KMS-11 (cell line): Measurements from ENCODE around the gene ZNF444.
"Not testable (repeated sequence)": the region's sequence is repeated elsewhere in the genome, so short reads cannot be mapped to it uniquely, and the experiment has no call there.

ENCODE experiments used
- H2AFZ ChIP-seq: fragments of 200-600 bp; sonication (generic); 2 replicates; pipeline ENCODE4 v1.6.1; 2016; ENCODE audit warnings: antibody characterized with exemption, mixed run types, low read depth
- H3K27ac ChIP-seq: fragments of 200-600 bp; sonication (generic); 2 replicates; pipeline ENCODE4 v1.6.1; 2016; ENCODE audit warnings: mild to moderate bottlenecking, mixed run types
- H3K27me3 ChIP-seq: fragments of 200-600 bp; sonication (generic); 2 replicates; pipeline ENCODE4 v1.6.1; 2017; ENCODE audit warnings: mild to moderate bottlenecking, low read depth, mixed run types, moderate library complexity; ENCODE audit not compliant: insufficient read depth
- H3K36me3 ChIP-seq: fragments of 200-600 bp; sonication (generic); 2 replicates; pipeline ENCODE4 v1.6.1; 2017; ENCODE audit warnings: mild to moderate bottlenecking, mixed run types; ENCODE audit not compliant: insufficient read depth
- H3K4me1 ChIP-seq: fragments of 200-600 bp; sonication (generic); 2 replicates; pipeline ENCODE4 v1.6.1; 2016; ENCODE audit warnings: mild to moderate bottlenecking, low read depth, mixed run types; ENCODE audit not compliant: poor library complexity, severe bottlenecking
- H3K4me2 ChIP-seq: fragments of 200-600 bp; sonication (generic); 2 replicates; pipeline ENCODE4 v1.7.0; 2016; ENCODE audit warnings: mild to moderate bottlenecking, mixed run types
- H3K4me3 ChIP-seq: fragments of 200-600 bp; sonication (generic); IDR thresholded peaks from 2 replicates; pipeline ENCODE4 v1.6.1; 2017; ENCODE audit warnings: low read depth, low read length, mixed read lengths; ENCODE audit not compliant: insufficient read depth
- H3K79me2 ChIP-seq: fragments of 200-600 bp; sonication (generic); 2 replicates; pipeline ENCODE4 v1.6.1; 2016; ENCODE audit warnings: low read depth, mixed run types; ENCODE audit not compliant: insufficient read depth
- H3K9ac ChIP-seq: fragments of 200-600 bp; sonication (generic); 2 replicates; pipeline ENCODE4 v1.6.1; 2016; ENCODE audit warnings: mild to moderate bottlenecking, mixed run types
- H4K20me1 ChIP-seq: fragments of 200-600 bp; sonication (generic); 2 replicates; pipeline ENCODE4 v1.6.1; 2016; ENCODE audit warnings: mild to moderate bottlenecking, mixed run types; ENCODE audit not compliant: insufficient read depth
- CTCF ChIP-seq: fragments of 200-600 bp; sonication (generic); conservative IDR thresholded peaks from 2 replicates; pipeline ENCODE4 v1.6.1; 2017; ENCODE audit warnings: low read depth, mild to moderate bottlenecking, antibody characterized with exemption, low read length, moderate library complexity, mixed read lengths

ZNF444 gene

GRCh38 chr19:56096665-56097064, 44.4 kb upstream of the ZNF444 start:
- Histone ChIP-seq H3K4me1 (peaks cover 8% of the 10 kb centered on the region), H2AFZ (no peak overlapping the region), H3K36me3 (peaks cover 3% of the 10 kb centered on the region; the same call in 1 of the 2 replicates), H3K4me2 (no peak overlapping the region), H3K9ac (no peak overlapping the region), H3K4me3 (no peak overlapping the region), H4K20me1 (no peaks in the 10 kb centered on the region), H3K79me2 (no peaks in the 10 kb centered on the region; the same call in 1 of the 2 replicates), H3K27ac (no peak overlapping the region), H3K27me3 (no peaks in the 10 kb centered on the region)
- TF ChIP-seq CTCF = no peak

- Histone ChIP-seq H4K20me1 (no peaks in the 10 kb centered on the region), H3K4me3 (no peak overlapping the region), H3K27ac (no peak overlapping the region), H3K36me3 (peaks cover 3% of the 10 kb centered on the region; the same call in 1 of the 2 replicates), H3K4me1 (peaks cover 3% of the 10 kb centered on the region), H3K9ac (no peak overlapping the region), H2AFZ (no peak overlapping the region), H3K79me2 (peaks cover 3% of the 10 kb centered on the region; the same call in 1 of the 2 replicates), H3K4me2 (no peak overlapping the region), H3K27me3 (no peaks in the 10 kb centered on the region)
- no peak for TF ChIP-seq CTCF
Observed at GRCh38 chr19:56097306-56097705, 43.8 kb upstream of the ZNF444 start.

GRCh38 chr19:56097776-56098175, 43.3 kb upstream of the ZNF444 start:
- Histone ChIP-seq H4K20me1 (no peaks in the 10 kb centered on the region), H3K4me1 (no peaks in the 10 kb centered on the region), H2AFZ (no peak overlapping the region), H3K27me3 (no peaks in the 10 kb centered on the region), H3K27ac (no peak overlapping the region), H3K9ac (no peak overlapping the region), H3K4me2 (no peak overlapping the region), H3K4me3 (no peak overlapping the region), H3K36me3 (peaks cover 3% of the 10 kb centered on the region; the same call in 1 of the 2 replicates), H3K79me2 (peaks cover 7% of the 10 kb centered on the region; the same call in 1 of the 2 replicates)
- no peak for TF ChIP-seq CTCF

- not testable (repeated sequence) for H2AFZ ChIP-seq, H3K27ac ChIP-seq, H3K9ac ChIP-seq, H3K4me3 ChIP-seq, H3K4me2 ChIP-seq, H4K20me1 ChIP-seq, H3K27me3 ChIP-seq, H3K4me1 ChIP-seq, H3K36me3 ChIP-seq
- H3K79me2 ChIP-seq = peaks cover 12% of the 10 kb centered on the region; the same call in 1 of the 2 replicates
Observed at GRCh38 chr19:56098237-56098636, 42.9 kb upstream of the ZNF444 start.

GRCh38 chr19:56098731-56099568, 42.1 kb upstream of the ZNF444 start:
- Histone ChIP-seq H3K4me1 (no peaks in the 10 kb centered on the region), H3K9ac (no peak overlapping the region), H3K27me3 (no peaks in the 10 kb centered on the region), H4K20me1 (no peaks in the 10 kb centered on the region), H3K4me2 (no peak overlapping the region), H3K36me3 (peaks cover 3% of the 10 kb centered on the region; the same call in 1 of the 2 replicates), H2AFZ (no peak overlapping the region), H3K4me3 (no peak overlapping the region), H3K27ac (no peak overlapping the region), H3K79me2 (peaks cover 14% of the 10 kb centered on the region; the same call in 1 of the 2 replicates)
- no peak for TF ChIP-seq CTCF
